H1 (cell line): ENCODE data around the gene CD81.

Experiments
- ATF3 ChIP-seq: IDR thresholded peaks from 2 replicates; pipeline ENCODE4 v1.6.1; 2011; ENCODE audit warnings: low read depth, mild to moderate bottlenecking, low read length; ENCODE audit not compliant: insufficient read depth
- BACH1 ChIP-seq: IDR thresholded peaks from 2 replicates; pipeline ENCODE4 v1.6.1; 2012; ENCODE audit warnings: low read length, improper control_type of control experiment
- CEBPB ChIP-seq: IDR thresholded peaks from 2 replicates; pipeline ENCODE4 v1.6.1; 2012; ENCODE audit warnings: low read depth, low read length
- CTCF ChIP-seq, 3 experiments: IDR thresholded peaks; 1 replicate in 2 of 3; 2 replicates in 1 of 3; pipeline versions ENCODE4 v1.5.1 to v1.6.1; 2011; ENCODE audit warnings: low read length in 3 of 3, mild to moderate bottlenecking in 3 of 3, inconsistent platforms in 2 of 3, low read depth in 1 of 3, moderate library complexity in 1 of 3; ENCODE audit not compliant: insufficient read depth in 1 of 3; ENCODE audit errors: control extremely low read depth in 1 of 3
- EZH2 ChIP-seq: fragments of 200-600 bp; sonication (generic); IDR thresholded peaks from 2 replicates; pipeline ENCODE4 v1.7.1; 2012; ENCODE audit warnings: low read depth, mild to moderate bottlenecking, moderate library complexity, low read length, inconsistent platforms; ENCODE audit not compliant: severe bottlenecking
- PHF8 ChIP-seq: fragments of 200-600 bp; sonication (generic); conservative IDR thresholded peaks from 2 replicates; pipeline ENCODE4 v1.7.1; 2012; ENCODE audit warnings: low read depth, mild to moderate bottlenecking, inconsistent platforms, low read length, moderate library complexity
- POLR2A ChIP-seq, 2 experiments: IDR thresholded peaks; 1 replicate in 1 of 2; 2 replicates in 1 of 2; pipeline ENCODE4 v1.6.1; 2011; ENCODE audit warnings: low read depth in 2 of 2, low read length in 2 of 2, mild to moderate bottlenecking in 2 of 2; ENCODE audit errors: control extremely low read depth in 1 of 2
- RXRA ChIP-seq: IDR thresholded peaks from 2 replicates; pipeline ENCODE4 v1.6.1; 2011; ENCODE audit warnings: low read depth, mild to moderate bottlenecking, low read length, moderate library complexity; ENCODE audit not compliant: insufficient read depth
- TAF1 ChIP-seq: IDR thresholded peaks from 2 replicates; pipeline ENCODE4 v1.6.1; 2011; ENCODE audit warnings: mild to moderate bottlenecking, low read depth, low read length
- TBP ChIP-seq: IDR thresholded peaks from 2 replicates; pipeline ENCODE4 v1.6.1; 2011; ENCODE audit warnings: low read depth, low read length, improper control_type of control experiment

GRCh38 chr11:2390725-2391151, 13.6 kb downstream of the CD81 start:
- TF ChIP-seq CTCF (IDR thresholded peaks at IDR 0.05; ENCODE audit: control extremely low read depth in 1 of 3, insufficient read depth in 1 of 3, low read depth in 1 of 3, low read length in 3 of 3) = no peak
- TF ChIP-seq CEBPB = no peak
- no peak for TF ChIP-seq POLR2A (IDR thresholded peaks at IDR 0.05; ENCODE audit: control extremely low read depth in 1 of 2, low read depth in 2 of 2, low read length in 2 of 2)
- no peak for TF ChIP-seq RXRA
- no peak for TF ChIP-seq TBP
- TF ChIP-seq TAF1 = no peak
- no peak for TF ChIP-seq PHF8
- no peak for TF ChIP-seq ATF3
- TF ChIP-seq BACH1 = no peak
- TF ChIP-seq EZH2 = no peak
